Endothelial cell of umbilical vein (primary cell): Measurements from ENCODE around the gene TXNDC2. TPM values are rescaled to one million over a fixed set of nuclear protein-coding genes. Genes with fewer than 3 reads are reported as not detected.

Source experiments
- BruUV-seq: library from RNA; stranded (reverse); fragments of 400-500 nt; replicated peaks from 2 replicates; lab custom pipeline; 2021; lab: Mats Ljungman, UMichigan
- CTCF ChIA-PET: fragments of 300-600, 350-600 bp; sonication (Branson Sonifier 250); formaldehyde crosslinking; loops from one replicate; lab custom pipeline; 2021; ENCODE audit warnings: antibody characterized with exemption, inconsistent platforms; lab: Charles Lee
- POLR2A ChIA-PET: fragments of 300-600, 350-600 bp; sonication (Branson Sonifier 250); formaldehyde crosslinking; loops from one replicate; lab custom pipeline; 2021; ENCODE audit warnings: antibody characterized with exemption, inconsistent platforms; lab: Charles Lee
- DNase-seq: peaks from one replicate; pipeline ENCODE4 v3.0.0-alpha.2; 2011; ENCODE audit warnings: low read depth, low spot score
- FAIRE-seq: peaks from 2 replicates; lab custom pipeline; 2011; peaks lifted over from hg19 to GRCh38; lab: Jason Lieb, UNC
- H2AFZ ChIP-seq: 2 replicates; pipeline ENCODE4 v1.6.0; 2012; ENCODE audit warnings: low read depth, low read length, control low read depth, inconsistent platforms
- H3K27ac ChIP-seq: 2 replicates; pipeline ENCODE4 v1.5.1; 2011; ENCODE audit warnings: low read depth, mild to moderate bottlenecking, control low read depth, low read length, moderate library complexity; ENCODE audit not compliant: insufficient read depth
- H3K27me3 ChIP-seq, 2 experiments: 2 replicates each; pipeline versions ENCODE4 v1.6.0 to v1.6.1; 2011; ENCODE audit warnings: low read length in 2 of 2, mixed read lengths in 1 of 2; ENCODE audit not compliant: control insufficient read depth in 2 of 2, insufficient read depth in 2 of 2
- H3K36me3 ChIP-seq, 2 experiments: 2 replicates in 1 of 2; 3 replicates in 1 of 2; pipeline ENCODE4 v1.5.1; 2011; ENCODE audit warnings: low read length in 2 of 2, mild to moderate bottlenecking in 1 of 2, moderate library complexity in 1 of 2; ENCODE audit not compliant: control insufficient read depth in 2 of 2, insufficient read depth in 2 of 2; ENCODE audit errors: extremely low read depth in 1 of 2
- H3K4me1 ChIP-seq: 3 replicates; pipeline ENCODE4 v1.5.1; 2011; ENCODE audit warnings: mild to moderate bottlenecking, low read length; ENCODE audit not compliant: control insufficient read depth, insufficient read depth; ENCODE audit errors: extremely low read depth
- H3K4me2 ChIP-seq: 2 replicates; pipeline ENCODE4 v1.6.1; 2011; ENCODE audit warnings: low read length, control low read depth, mixed read lengths; ENCODE audit not compliant: insufficient read depth
- H3K4me3 ChIP-seq, 3 experiments: fragments of 200-600 bp in 1 of 3; sonication (generic), shearing (Covaris generic) in 1 of 3; replicated peaks in 1 of 3; 2 replicates each; pipeline ENCODE4 v1.5.1; 2011 to 2016; ENCODE audit warnings: control low read depth in 3 of 3, low read length in 3 of 3, mild to moderate bottlenecking in 2 of 3, inconsistent platforms in 1 of 3, low read depth in 1 of 3, moderate library complexity in 1 of 3; ENCODE audit not compliant: insufficient read depth in 1 of 3
- H3K79me2 ChIP-seq: 2 replicates; pipeline ENCODE4 v1.6.0; 2012; ENCODE audit warnings: low read length, inconsistent platforms; ENCODE audit not compliant: control insufficient read depth, insufficient read depth
- H3K9ac ChIP-seq: replicated peaks from 2 replicates; pipeline ENCODE3; 2011; ENCODE audit warnings: low read length, control low read depth; ENCODE audit not compliant: insufficient read depth; ENCODE audit errors: extremely low read depth
- H3K9me1 ChIP-seq: replicated peaks from 3 replicates; pipeline ENCODE4 v1.6.0; 2011; ENCODE audit warnings: mild to moderate bottlenecking, low read length; ENCODE audit not compliant: control insufficient read depth, insufficient read depth; ENCODE audit errors: extremely low read depth
- H3K9me3 ChIP-seq: replicated peaks from 2 replicates; pipeline ENCODE4 v1.5.1; 2012; ENCODE audit warnings: low read length, inconsistent platforms; ENCODE audit not compliant: control insufficient read depth, insufficient read depth
- H4K20me1 ChIP-seq: replicated peaks from 2 replicates; pipeline ENCODE3; 2011; ENCODE audit warnings: mild to moderate bottlenecking, low read length; ENCODE audit not compliant: control insufficient read depth, insufficient read depth; ENCODE audit errors: extremely low read depth
- EZH2 ChIP-seq: IDR thresholded peaks from 2 replicates; pipeline ENCODE4 v1.6.1; 2012; ENCODE audit warnings: borderline replicate concordance, low read depth, mild to moderate bottlenecking, moderate library complexity, low read length, inconsistent platforms; ENCODE audit not compliant: severe bottlenecking
- FOS ChIP-seq: IDR thresholded peaks from 2 replicates; pipeline ENCODE4 v1.6.1; 2011; ENCODE audit warnings: mild to moderate bottlenecking, low read length, moderate library complexity, borderline replicate concordance; ENCODE audit not compliant: insufficient read depth
- GATA2 ChIP-seq: IDR thresholded peaks from 2 replicates; pipeline ENCODE4 v1.7.0; 2011; ENCODE audit warnings: low read depth, mild to moderate bottlenecking, moderate library complexity, mixed read lengths, low read length; ENCODE audit not compliant: insufficient read length, insufficient read depth
- JUN ChIP-seq: IDR thresholded peaks from 2 replicates; pipeline ENCODE4 v1.6.1; 2011; ENCODE audit warnings: borderline replicate concordance, low read depth; ENCODE audit not compliant: insufficient read length, insufficient read depth
- MYC ChIP-seq: IDR thresholded peaks from one replicate; pipeline ENCODE4 v1.6.1; 2011; ENCODE audit warnings: mild to moderate bottlenecking, low read depth, low read length
- POLR2A ChIP-seq: IDR thresholded peaks from 2 replicates; pipeline ENCODE4 v1.6.1; 2012; ENCODE audit warnings: low read depth, mild to moderate bottlenecking, control low read depth, low read length
- POLR2AphosphoS5 ChIP-seq: IDR thresholded peaks from 2 replicates; pipeline ENCODE4 v1.6.1; 2012; ENCODE audit warnings: low read depth, mild to moderate bottlenecking, control low read depth, low read length, moderate library complexity; ENCODE audit not compliant: insufficient read depth
- dilution Hi-C: fragments of 300-500 bp; cut with MboI; formaldehyde crosslinking; loops from one replicate; pipeline ENCODE4 v1.15.0; 2019; ENCODE audit warnings: low sequenced_read_pairs; ENCODE audit not compliant: extremely low pct_ligation_motif_present
- intact Hi-C: fragments of 100-400 bp; cut with micrococcal nuclease; formaldehyde crosslinking; loops from one replicate; pipeline ENCODE4 v1.10.0; 2022
- polyA plus RNA-seq, 4 experiments: library from polyadenylated mRNA; depleted of rRNA in 3 of 4; stranded (reverse) in 3 of 4; unstranded in 1 of 4; fragments of >200 nt; gene quantifications; 2 replicates each; pipeline versions ENCODE4 v1.2.1 to v1.2.3, GENCODE V29; 2011 to 2012; ENCODE audit warnings: missing spikeins in 1 of 4
- total RNA-seq: library from RNA; stranded (reverse); gene quantifications from 2 replicates; pipeline ENCODE4 v1.2.3, GENCODE V29; 2021
- TF ChIP-seq, protein P1 (sequence below), 2 donors: IDR thresholded peaks; 1 replicate in 1 of 2; 2 replicates in 1 of 2; pipeline ENCODE4 v1.5.1; 2011; ENCODE audit warnings: low read length in 2 of 2, mild to moderate bottlenecking in 2 of 2, moderate library complexity in 2 of 2, control low read depth in 1 of 2, inconsistent platforms in 1 of 2, low read depth in 1 of 2; ENCODE audit not compliant: insufficient read depth in 1 of 2; ENCODE audit errors: extremely low read depth in 1 of 2
- TF ChIP-seq, protein P2 (sequence below): IDR thresholded peaks from 2 replicates; pipeline ENCODE4 v1.6.1; 2011; ENCODE audit not compliant: insufficient read depth, insufficient read length

Gene TXNDC2
- total and polyA plus RNA-seq, 2 donors (not counting 3 experiments of a cell fraction or from before 2014, with no cell fraction given), result 0.12 TPM; not detected in 1

DNA sequence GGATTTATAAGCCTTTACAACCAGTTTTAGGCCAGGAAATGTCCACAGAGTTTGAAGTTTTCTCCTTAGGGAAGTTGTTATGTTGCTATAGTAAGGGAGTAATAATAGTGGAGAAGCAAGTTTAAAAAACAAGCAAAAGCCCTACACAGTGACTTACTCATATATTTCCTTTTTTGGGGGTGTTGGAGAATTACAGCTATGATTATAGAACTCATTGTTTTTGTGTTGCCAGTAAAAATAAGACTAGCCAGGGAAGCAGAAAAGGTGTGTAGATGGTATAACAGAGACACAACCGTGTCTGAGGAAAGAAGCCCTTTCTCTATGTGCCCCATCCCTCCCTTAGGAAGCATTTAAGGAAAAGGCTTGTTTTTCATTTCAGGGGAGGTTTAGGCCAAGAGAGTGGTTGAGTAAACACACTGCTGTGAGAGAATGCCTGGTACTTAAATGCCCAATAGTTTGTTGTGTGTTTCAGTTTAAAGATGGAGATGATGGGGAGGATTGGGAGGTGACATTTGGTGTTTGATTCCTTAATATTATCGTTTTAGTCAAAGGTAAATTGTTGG lies 30.4 kb downstream of the TXNDC2 start:
- peaks cover 70% of the 10 kb centered on the region for H3K79me2 ChIP-seq
- BruUV-seq, result no TSS peak
- H3K36me3 ChIP-seq, result no peaks in the 10 kb centered on the region
- DNase-seq (peak; percentile 82), FAIRE-seq (no peak)
- H3K9me3 ChIP-seq, result no peaks in the 10 kb centered on the region
- CTCF ChIA-PET, result interaction anchor here (1.0 to 1.8 kb wide), 3 partner anchors 35 to 341 kb away, joined by 4 to 5 read pairs (median 4); no protein-coding TSS in a partner anchor
- peak overlapping the region; percentile 88 for H3K9ac ChIP-seq
- H2AFZ ChIP-seq, result no peak overlapping the region
- no peaks in the 10 kb centered on the region for H3K27me3 ChIP-seq
- POLR2A ChIA-PET, result interaction anchor here (0.6 kb wide), 1 partner anchor 70 kb away, joined by 3 read pairs; no protein-coding TSS in a partner anchor
- dilution Hi-C loops (no loop called here), intact Hi-C loops (no loop called here)
- no peaks in the 10 kb centered on the region for H3K9me1 ChIP-seq
- peak overlapping the region; percentile 78 to 99 (median 89) for H3K4me3 ChIP-seq
- peaks cover 42% of the 10 kb centered on the region for H3K4me1 ChIP-seq
- peaks cover 16% of the 10 kb centered on the region for H4K20me1 ChIP-seq
- TF ChIP-seq MYC (no peak), FOS (no peak), POLR2A (no peak), POLR2AphosphoS5 (no peak), GATA2 (no peak), JUN (no peak), EZH2 (no peak)
- TF ChIP-seq, protein P1, sequence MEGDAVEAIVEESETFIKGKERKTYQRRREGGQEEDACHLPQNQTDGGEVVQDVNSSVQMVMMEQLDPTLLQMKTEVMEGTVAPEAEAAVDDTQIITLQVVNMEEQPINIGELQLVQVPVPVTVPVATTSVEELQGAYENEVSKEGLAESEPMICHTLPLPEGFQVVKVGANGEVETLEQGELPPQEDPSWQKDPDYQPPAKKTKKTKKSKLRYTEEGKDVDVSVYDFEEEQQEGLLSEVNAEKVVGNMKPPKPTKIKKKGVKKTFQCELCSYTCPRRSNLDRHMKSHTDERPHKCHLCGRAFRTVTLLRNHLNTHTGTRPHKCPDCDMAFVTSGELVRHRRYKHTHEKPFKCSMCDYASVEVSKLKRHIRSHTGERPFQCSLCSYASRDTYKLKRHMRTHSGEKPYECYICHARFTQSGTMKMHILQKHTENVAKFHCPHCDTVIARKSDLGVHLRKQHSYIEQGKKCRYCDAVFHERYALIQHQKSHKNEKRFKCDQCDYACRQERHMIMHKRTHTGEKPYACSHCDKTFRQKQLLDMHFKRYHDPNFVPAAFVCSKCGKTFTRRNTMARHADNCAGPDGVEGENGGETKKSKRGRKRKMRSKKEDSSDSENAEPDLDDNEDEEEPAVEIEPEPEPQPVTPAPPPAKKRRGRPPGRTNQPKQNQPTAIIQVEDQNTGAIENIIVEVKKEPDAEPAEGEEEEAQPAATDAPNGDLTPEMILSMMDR (IDR thresholded peaks at IDR 0.05; ENCODE audit: extremely low read depth in 1 of 2, insufficient read depth in 1 of 2, low read depth in 1 of 2, low read length in 2 of 2), result no peak
- TF ChIP-seq, protein P2, sequence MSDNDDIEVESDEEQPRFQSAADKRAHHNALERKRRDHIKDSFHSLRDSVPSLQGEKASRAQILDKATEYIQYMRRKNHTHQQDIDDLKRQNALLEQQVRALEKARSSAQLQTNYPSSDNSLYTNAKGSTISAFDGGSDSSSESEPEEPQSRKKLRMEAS, result no peak
- peak overlapping the region; percentile 94 for H3K27ac ChIP-seq
- H3K4me2 ChIP-seq, result peak overlapping the region; percentile 99
